Measurements from ENCODE around the gene BZW2. TPM values are rescaled to one million over a fixed set of nuclear protein-coding genes. Genes with fewer than 3 reads are reported as not detected.

BZW2 gene
- total RNA-seq, 1 donor from 2014 or later: 90.2 TPM

- peaks cover 3% of the 10 kb centered on the region for H3K4me1 Mint-ChIP-seq (ENCODE audit: low read depth)
- H3K4me3 Mint-ChIP-seq (ENCODE audit: low read depth): no peak overlapping the region
- H3K36me3 Mint-ChIP-seq (ENCODE audit: low read depth): peaks cover 29% of the 10 kb centered on the region
- no peaks in the 10 kb centered on the region for H3K27me3 Mint-ChIP-seq (ENCODE audit: low read depth)
- intact Hi-C loops (cut with micrococcal nuclease): no loop called here
- no peaks in the 10 kb centered on the region for H3K9me3 Mint-ChIP-seq
- no peak overlapping the region for H3K27ac Mint-ChIP-seq
- DNase-seq (ENCODE audit: low spot score): no peak
Measured at GRCh38 chr7:16626388-16626787, 19.6 kb upstream of the BZW2 start.

GRCh38 chr7:16627236-16627635, 18.7 kb upstream of the BZW2 start:
- no peak overlapping the region for H3K4me3 Mint-ChIP-seq (ENCODE audit: low read depth)
- peaks cover 25% of the 10 kb centered on the region for H3K36me3 Mint-ChIP-seq (ENCODE audit: low read depth)
- no peak for DNase-seq (ENCODE audit: low spot score)
- no peak overlapping the region for H3K27ac Mint-ChIP-seq
- peaks cover 3% of the 10 kb centered on the region for H3K4me1 Mint-ChIP-seq (ENCODE audit: low read depth)
- intact Hi-C loops (cut with micrococcal nuclease): no loop called here
- no peaks in the 10 kb centered on the region for H3K9me3 Mint-ChIP-seq
- H3K27me3 Mint-ChIP-seq (ENCODE audit: low read depth): no peaks in the 10 kb centered on the region

- H3K9me3 Mint-ChIP-seq: no peaks in the 10 kb centered on the region
- intact Hi-C loops (cut with micrococcal nuclease): no loop called here
- no peak overlapping the region for H3K4me3 Mint-ChIP-seq (ENCODE audit: low read depth)
- no peaks in the 10 kb centered on the region for H3K4me1 Mint-ChIP-seq (ENCODE audit: low read depth)
- no peak for DNase-seq (ENCODE audit: low spot score)
- peaks cover 14% of the 10 kb centered on the region for H3K36me3 Mint-ChIP-seq (ENCODE audit: low read depth)
- no peak overlapping the region for H3K27ac Mint-ChIP-seq
- H3K27me3 Mint-ChIP-seq (ENCODE audit: low read depth): no peaks in the 10 kb centered on the region
Measured at GRCh38 chr7:16630654-16631053, 15.3 kb upstream of the BZW2 start.

- Mint-ChIP-seq H3K36me3 (ENCODE audit: low read depth) (peaks cover 14% of the 10 kb centered on the region), H3K27me3 (ENCODE audit: low read depth) (no peaks in the 10 kb centered on the region), H3K4me3 (ENCODE audit: low read depth) (no peak overlapping the region), H3K9me3 (no peaks in the 10 kb centered on the region), H3K27ac (no peak overlapping the region), H3K4me1 (ENCODE audit: low read depth) (peaks cover 3% of the 10 kb centered on the region)
- DNase-seq (ENCODE audit: low spot score): no peak
- intact Hi-C loops (cut with micrococcal nuclease): no loop called here
Measured at GRCh38 chr7:16634271-16634738, 11.7 kb upstream of the BZW2 start.

GRCh38 chr7:16636555-16637101, 9.4 kb upstream of the BZW2 start:
- H3K36me3 Mint-ChIP-seq (ENCODE audit: low read depth): peaks cover 14% of the 10 kb centered on the region
- no peak overlapping the region for H3K4me3 Mint-ChIP-seq (ENCODE audit: low read depth)
- peaks cover 3% of the 10 kb centered on the region for H3K4me1 Mint-ChIP-seq (ENCODE audit: low read depth)
- DNase-seq (ENCODE audit: low spot score): no peak
- intact Hi-C loops (cut with micrococcal nuclease): no loop called here
- H3K27me3 Mint-ChIP-seq (ENCODE audit: low read depth): no peaks in the 10 kb centered on the region
- no peak overlapping the region for H3K27ac Mint-ChIP-seq
- no peaks in the 10 kb centered on the region for H3K9me3 Mint-ChIP-seq

GRCh38 chr7:16637379-16637778, 8.6 kb upstream of the BZW2 start:
- H3K36me3 Mint-ChIP-seq (ENCODE audit: low read depth): peaks cover 9% of the 10 kb centered on the region
- no peak overlapping the region for H3K4me3 Mint-ChIP-seq (ENCODE audit: low read depth)

GRCh38 chr7:16638282-16639280, 7.4 kb upstream of the BZW2 start:
- DNase-seq (ENCODE audit: low spot score): no peak
- H3K4me1 Mint-ChIP-seq (ENCODE audit: low read depth): peaks cover 11% of the 10 kb centered on the region
- H3K4me3 Mint-ChIP-seq (ENCODE audit: low read depth): no peak overlapping the region
- no peaks in the 10 kb centered on the region for H3K27me3 Mint-ChIP-seq (ENCODE audit: low read depth)
- no peak overlapping the region for H3K27ac Mint-ChIP-seq
- no peaks in the 10 kb centered on the region for H3K9me3 Mint-ChIP-seq
- peaks cover 11% of the 10 kb centered on the region for H3K36me3 Mint-ChIP-seq (ENCODE audit: low read depth)
- intact Hi-C loops (cut with micrococcal nuclease): no loop called here

More at GRCh38 chr7:16637379-16637778, 8.6 kb upstream of the BZW2 start:
- Mint-ChIP-seq H3K27ac (no peak overlapping the region), H3K9me3 (no peaks in the 10 kb centered on the region), H3K4me1 (ENCODE audit: low read depth) (peaks cover 3% of the 10 kb centered on the region), H3K27me3 (ENCODE audit: low read depth) (no peaks in the 10 kb centered on the region)
- intact Hi-C loops (cut with micrococcal nuclease): no loop called here
- DNase-seq (ENCODE audit: low spot score): no peak

GRCh38 chr7:16644157-16644556, 1.8 kb upstream of the BZW2 start:
- Mint-ChIP-seq H3K4me1 (ENCODE audit: low read depth) (peaks cover 40% of the 10 kb centered on the region), H3K36me3 (ENCODE audit: low read depth) (peaks cover 27% of the 10 kb centered on the region), H3K27me3 (ENCODE audit: low read depth) (no peaks in the 10 kb centered on the region), H3K27ac (peak overlapping the region; percentile 44), H3K4me3 (ENCODE audit: low read depth) (peak overlapping the region; percentile 97), H3K9me3 (no peaks in the 10 kb centered on the region)
- intact Hi-C loops (cut with micrococcal nuclease): loop anchor here (10.0 kb wide), 3 partner anchors 271 to 1301 kb away; partner anchors contain the start of gene SNX13
- no peak for DNase-seq (ENCODE audit: low spot score)

- Mint-ChIP-seq H3K27ac (peak overlapping the region; percentile 97), H3K9me3 (no peaks in the 10 kb centered on the region), H3K4me3 (ENCODE audit: low read depth) (peak overlapping the region; percentile 97), H3K27me3 (ENCODE audit: low read depth) (no peaks in the 10 kb centered on the region), H3K4me1 (ENCODE audit: low read depth) (peaks cover 45% of the 10 kb centered on the region), H3K36me3 (ENCODE audit: low read depth) (peaks cover 32% of the 10 kb centered on the region)
- intact Hi-C loops (cut with micrococcal nuclease): loop anchor here (1.0 to 10.0 kb wide), 7 partner anchors 25 to 1300 kb away; partner anchors contain the start of genes AHR, SNX13 and TSPAN13
- DNase-seq (ENCODE audit: low spot score): peak; percentile 47
Measured at GRCh38 chr7:16644636-16645592, 1.1 kb upstream of the BZW2 start.

GRCh38 chr7:16646472-16647072, 591 bp downstream of the BZW2 start:
- peak overlapping the region; percentile 68 for H3K27ac Mint-ChIP-seq
- H3K36me3 Mint-ChIP-seq (ENCODE audit: low read depth): peaks cover 35% of the 10 kb centered on the region
- no peaks in the 10 kb centered on the region for H3K27me3 Mint-ChIP-seq (ENCODE audit: low read depth)
- H3K4me3 Mint-ChIP-seq (ENCODE audit: low read depth): peak overlapping the region; percentile 97
- intact Hi-C loops (cut with micrococcal nuclease): loop anchor here (1.0 to 10.0 kb wide), 7 partner anchors 36 to 1298 kb away; partner anchors contain the start of genes AHR, SNX13 and TSPAN13
- no peak for DNase-seq (ENCODE audit: low spot score)
- no peaks in the 10 kb centered on the region for H3K9me3 Mint-ChIP-seq
- peaks cover 55% of the 10 kb centered on the region for H3K4me1 Mint-ChIP-seq (ENCODE audit: low read depth)

GRCh38 chr7:16647435-16647960, 1.5 kb downstream of the BZW2 start:
- DNase-seq (ENCODE audit: low spot score): no peak
- intact Hi-C loops (cut with micrococcal nuclease): loop anchor here (5.0 to 10.0 kb wide), 6 partner anchors 35 to 1297 kb away; partner anchors contain the start of genes AHR, SNX13 and TSPAN13
- Mint-ChIP-seq H3K9me3 (no peaks in the 10 kb centered on the region), H3K4me3 (ENCODE audit: low read depth) (peak overlapping the region; percentile 97), H3K27me3 (ENCODE audit: low read depth) (no peaks in the 10 kb centered on the region), H3K36me3 (ENCODE audit: low read depth) (peaks cover 35% of the 10 kb centered on the region), H3K27ac (peak overlapping the region; percentile 68), H3K4me1 (ENCODE audit: low read depth) (peaks cover 60% of the 10 kb centered on the region)

Data from activated T-helper 2 cell treated with anti-CD3 and anti-CD28 coated beads, Interferon-gamma antibody, Interleukin-2, Interleukin-4, amounts not matched to agents 10 μg/mL and 5 μg/mL and 100 μg/mL, durations not matched to agents 14 hours and 24 hours and 36 hours (primary cell).